Activated naive CD8-positive, alpha-beta T cell treated with anti-CD3 and anti-CD28 coated beads, Interleukin-2, amount 50 U/mL, for 24 hours (primary cell): Measurements from ENCODE around the gene P4HA1.
A peak's percentile ranks its signal among the peaks of the same experiment; 100 is the strongest.
"Not testable (repeated sequence)": the region's sequence is repeated elsewhere in the genome, so short reads cannot be mapped to it uniquely, and the experiment has no call there.

Experiments
- ATAC-seq: fragments of 150-1000 bp; cut with Tn5 transposase; one replicate; pipeline ENCODE4 v1.10.0; 2021
- DNase-seq: peaks from one replicate; pipeline ENCODE4 v3.0.0; 2021
- H3K27ac Mint-ChIP-seq: one replicate; pipeline ENCODE4 v1.8.0; 2021; ENCODE audit warnings: mild to moderate bottlenecking, mixed read lengths
- H3K27me3 Mint-ChIP-seq: one replicate; pipeline ENCODE4 v1.8.0; 2021; ENCODE audit warnings: mixed read lengths
- H3K36me3 Mint-ChIP-seq: one replicate; pipeline ENCODE4 v1.8.0; 2021; ENCODE audit warnings: low read depth, mixed read lengths
- H3K4me1 Mint-ChIP-seq: one replicate; pipeline ENCODE4 v1.8.0; 2021; ENCODE audit warnings: mixed read lengths
- H3K4me3 Mint-ChIP-seq: one replicate; pipeline ENCODE4 v1.8.0; 2021; ENCODE audit warnings: mild to moderate bottlenecking, moderate library complexity, mixed read lengths
- H3K9me3 Mint-ChIP-seq: one replicate; pipeline ENCODE4 v1.8.0; 2021; ENCODE audit warnings: mixed read lengths

The P4HA1 gene

GRCh38 chr10:73096449-73097304 lies at the start of gene P4HA1:
TSS of gene P4HA1 (minus strand) at chr10:73096866. CDS start at chr10:73074883, 21,983 bp downstream.
- ATAC-seq, result peak; percentile 91
- peaks cover 46% of the 10 kb centered on the region for H3K4me1 Mint-ChIP-seq
- H3K27me3 Mint-ChIP-seq, result no peaks in the 10 kb centered on the region
- peaks cover 15% of the 10 kb centered on the region for H3K36me3 Mint-ChIP-seq
- peak within 1 kb of the TSS; percentile 99 for H3K4me3 Mint-ChIP-seq
- H3K9me3 Mint-ChIP-seq, result no peaks in the 10 kb centered on the region
- H3K27ac Mint-ChIP-seq, result peak within 1 kb of the TSS; percentile 98
- DNase-seq, result peak; percentile 100

GRCh38 chr10:73141603-73142002 lies 44.9 kb upstream of the P4HA1 start:
- ATAC-seq (no peak), DNase-seq (no peak)
- no peaks in the 10 kb centered on the region for H3K27me3 Mint-ChIP-seq
- H3K36me3 Mint-ChIP-seq, result peaks cover 34% of the 10 kb centered on the region
- no peaks in the 10 kb centered on the region for H3K4me1 Mint-ChIP-seq
- H3K9me3 Mint-ChIP-seq, result no peaks in the 10 kb centered on the region
- H3K27ac Mint-ChIP-seq, result no peak overlapping the region
- H3K4me3 Mint-ChIP-seq, result no peak overlapping the region

DNA sequence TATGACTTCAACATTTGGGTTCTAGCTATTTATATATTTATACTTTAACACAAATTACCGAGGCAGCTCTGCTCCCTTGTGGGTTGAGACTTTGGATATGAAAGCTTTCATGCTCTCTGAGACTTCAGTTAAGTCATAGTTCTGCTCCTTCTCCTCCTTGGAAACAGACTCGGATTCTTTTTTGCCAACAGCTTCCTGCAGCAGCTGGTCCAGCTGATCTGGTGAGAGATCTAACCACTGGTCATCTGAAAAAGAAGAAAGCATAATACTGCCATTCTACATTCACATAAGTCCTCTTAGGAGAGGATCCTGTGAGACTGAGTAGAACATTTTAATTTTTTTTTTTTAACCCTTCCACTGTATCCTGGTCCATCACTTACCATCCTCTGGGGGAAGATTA lies 42.6 kb upstream of the P4HA1 start:
- ATAC-seq (no peak), DNase-seq (no peak)
- Mint-ChIP-seq H3K36me3 (peaks cover 39% of the 10 kb centered on the region), H3K27ac (no peak overlapping the region), H3K4me3 (no peak overlapping the region), H3K4me1 (no peaks in the 10 kb centered on the region), H3K9me3 (no peaks in the 10 kb centered on the region), H3K27me3 (no peaks in the 10 kb centered on the region)

- DNase-seq (no peak), ATAC-seq (no peak)
- Mint-ChIP-seq H3K4me1 (no peaks in the 10 kb centered on the region), H3K27ac (no peak overlapping the region), H3K9me3 (no peaks in the 10 kb centered on the region), H3K27me3 (no peaks in the 10 kb centered on the region), H3K36me3 (peaks cover 40% of the 10 kb centered on the region), H3K4me3 (no peak overlapping the region)
Measured at GRCh38 chr10:73136627-73137026, 40.0 kb upstream of the P4HA1 start.

DNA sequence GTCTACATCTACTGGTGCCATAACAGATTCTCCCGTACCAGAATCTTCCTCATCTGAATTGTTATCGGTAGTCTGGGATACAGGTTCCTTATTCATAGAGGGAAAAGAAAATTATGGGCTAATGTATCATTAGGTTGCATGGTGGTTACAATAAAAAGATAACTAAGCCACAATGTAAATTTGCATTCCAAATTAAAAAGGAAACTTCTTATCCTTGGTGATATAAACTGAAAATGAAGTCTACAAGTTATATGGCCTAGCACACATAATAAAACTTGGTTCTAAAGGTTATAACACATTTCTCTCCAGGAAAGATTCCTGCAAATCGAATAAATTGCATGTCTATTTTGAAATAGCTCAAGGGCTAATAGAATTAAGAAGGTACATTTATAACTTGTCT lies 38.1 kb upstream of the P4HA1 start:
- no peak overlapping the region for H3K27ac Mint-ChIP-seq

GRCh38 chr10:73131913-73132686 lies 35.4 kb upstream of the P4HA1 start:
- H3K27ac Mint-ChIP-seq, result no peak overlapping the region

More for the DNA sequence above, 38.1 kb upstream of the P4HA1 start:
- H3K27me3 Mint-ChIP-seq, result no peaks in the 10 kb centered on the region
- DNase-seq (no peak), ATAC-seq (no peak)
- no peaks in the 10 kb centered on the region for H3K4me1 Mint-ChIP-seq
- H3K9me3 Mint-ChIP-seq, result no peaks in the 10 kb centered on the region
- peaks cover 41% of the 10 kb centered on the region for H3K36me3 Mint-ChIP-seq
- H3K4me3 Mint-ChIP-seq, result no peak overlapping the region

GRCh38 chr10:73131301-73131700 lies 34.6 kb upstream of the P4HA1 start:
- Mint-ChIP-seq H3K4me3 (no peak overlapping the region), H3K9me3 (no peaks in the 10 kb centered on the region), H3K36me3 (peaks cover 37% of the 10 kb centered on the region), H3K4me1 (no peaks in the 10 kb centered on the region), H3K27me3 (no peaks in the 10 kb centered on the region), H3K27ac (no peak overlapping the region)
- DNase-seq (no peak), ATAC-seq (no peak)

More at GRCh38 chr10:73131913-73132686, 35.4 kb upstream of the P4HA1 start:
- H3K36me3 Mint-ChIP-seq, result peaks cover 40% of the 10 kb centered on the region
- no peaks in the 10 kb centered on the region for H3K9me3 Mint-ChIP-seq
- no peaks in the 10 kb centered on the region for H3K27me3 Mint-ChIP-seq
- DNase-seq (no peak), ATAC-seq (no peak)
- H3K4me3 Mint-ChIP-seq, result no peak overlapping the region
- H3K4me1 Mint-ChIP-seq, result no peaks in the 10 kb centered on the region

GRCh38 chr10:73126343-73126742 lies 29.7 kb upstream of the P4HA1 start:
- Mint-ChIP-seq H3K4me3 (no peak overlapping the region), H3K9me3 (no peaks in the 10 kb centered on the region), H3K36me3 (peaks cover 19% of the 10 kb centered on the region), H3K27ac (no peak overlapping the region), H3K27me3 (no peaks in the 10 kb centered on the region), H3K4me1 (no peaks in the 10 kb centered on the region)
- DNase-seq (no peak), ATAC-seq (no peak)

DNA sequence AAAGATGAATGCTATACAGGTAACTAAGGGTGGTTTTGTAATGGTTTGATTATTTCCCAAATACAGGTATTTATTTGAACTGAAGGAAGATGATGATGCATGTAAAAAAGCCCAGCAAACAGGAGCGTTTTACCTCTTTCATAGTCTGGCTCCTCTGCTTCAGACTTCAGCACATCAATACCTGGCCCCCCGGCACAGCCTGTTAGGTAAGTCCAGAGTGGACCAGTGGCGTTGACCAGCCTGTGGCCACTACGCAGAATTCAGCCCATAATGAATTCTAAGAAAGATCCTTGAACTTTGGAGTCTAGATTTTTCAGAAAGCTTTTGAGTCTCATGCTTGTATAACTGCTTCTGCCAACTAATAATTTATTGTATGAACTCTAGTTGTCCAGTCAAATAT lies 23.3 kb upstream of the P4HA1 start:
- Mint-ChIP-seq H3K9me3 (no peaks in the 10 kb centered on the region), H3K4me1 (peaks cover 5% of the 10 kb centered on the region), H3K36me3 (peaks cover 9% of the 10 kb centered on the region), H3K4me3 (no peak overlapping the region), H3K27me3 (no peaks in the 10 kb centered on the region), H3K27ac (no peak overlapping the region)
- ATAC-seq, result no peak
- no peak for DNase-seq

- Mint-ChIP-seq H3K27ac (no peak overlapping the region), H3K27me3 (no peaks in the 10 kb centered on the region), H3K9me3 (no peaks in the 10 kb centered on the region), H3K36me3 (peaks cover 9% of the 10 kb centered on the region), H3K4me1 (peaks cover 5% of the 10 kb centered on the region), H3K4me3 (no peak overlapping the region)
- ATAC-seq, result no peak
- DNase-seq, result no peak
Measured at GRCh38 chr10:73119457-73119856, 22.8 kb upstream of the P4HA1 start.

DNA sequence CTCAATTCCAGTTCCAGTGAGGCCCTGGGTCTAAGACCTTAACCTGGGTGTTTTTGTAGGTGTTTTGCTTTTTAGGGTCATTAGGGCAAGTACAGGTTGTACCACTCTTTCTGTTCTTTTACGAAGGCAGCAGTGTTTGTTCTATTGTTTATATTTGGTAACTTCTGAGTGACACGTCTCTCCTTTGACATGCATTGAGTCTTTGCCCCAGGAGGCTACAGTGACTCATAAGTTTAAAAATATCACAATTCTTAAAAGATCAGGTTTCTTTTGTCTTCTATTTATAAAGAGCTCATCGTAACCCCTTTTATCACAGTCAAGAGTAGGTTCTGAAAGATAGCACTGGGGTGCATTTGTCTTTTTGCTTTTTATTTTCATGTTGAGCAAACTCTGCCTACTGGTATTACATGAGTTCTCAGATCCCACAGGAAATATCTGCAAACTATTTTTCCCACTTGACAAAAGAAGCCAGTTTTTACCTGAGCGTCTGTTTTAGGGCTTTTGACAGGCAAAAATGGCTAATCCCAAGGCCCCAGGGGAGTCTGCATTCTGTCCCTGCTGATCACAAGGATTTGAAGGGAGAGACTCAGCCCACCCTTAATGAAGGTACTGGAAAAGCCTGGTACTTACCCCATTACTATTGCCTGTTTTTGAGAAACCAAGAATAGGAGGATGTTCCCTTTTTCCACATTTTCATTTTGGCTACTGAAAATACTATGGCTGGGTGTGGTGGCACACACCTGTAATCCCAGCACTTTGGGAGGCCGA lies 21.5 kb upstream of the P4HA1 start:
- Mint-ChIP-seq H3K4me1 (peaks cover 5% of the 10 kb centered on the region), H3K9me3 (no peaks in the 10 kb centered on the region), H3K4me3 (no peak overlapping the region), H3K27ac (no peak overlapping the region), H3K36me3 (peaks cover 9% of the 10 kb centered on the region), H3K27me3 (no peaks in the 10 kb centered on the region)
- ATAC-seq (no peak), DNase-seq (no peak)

DNA sequence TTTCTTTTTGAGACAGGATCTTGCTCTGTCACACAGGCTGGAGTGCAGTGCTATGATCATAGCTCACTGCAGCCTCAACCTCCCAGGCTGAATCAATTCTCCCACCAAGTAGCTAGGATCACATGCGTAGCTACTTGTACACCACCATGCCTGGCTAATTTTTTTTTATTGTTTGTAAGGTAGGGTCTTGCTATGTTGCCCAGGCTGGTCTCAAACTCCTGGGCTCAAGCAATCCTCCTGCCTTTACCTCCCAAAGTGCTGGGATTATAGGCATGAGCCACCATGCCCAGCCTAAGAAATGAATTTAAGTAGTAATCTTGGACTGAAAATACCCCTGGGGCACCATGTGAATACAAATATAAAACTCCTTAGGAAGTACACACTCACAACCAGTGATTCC lies 19.4 kb upstream of the P4HA1 start:
- H3K36me3 Mint-ChIP-seq, result peaks cover 3% of the 10 kb centered on the region
- H3K27ac Mint-ChIP-seq, result no peak overlapping the region
- H3K9me3 Mint-ChIP-seq, result no peaks in the 10 kb centered on the region
- ATAC-seq, result no peak
- peaks cover 12% of the 10 kb centered on the region for H3K4me1 Mint-ChIP-seq
- H3K4me3 Mint-ChIP-seq, result no peak overlapping the region
- no peak for DNase-seq
- no peaks in the 10 kb centered on the region for H3K27me3 Mint-ChIP-seq

- H3K27ac Mint-ChIP-seq, result no peak overlapping the region
- peaks cover 20% of the 10 kb centered on the region for H3K4me1 Mint-ChIP-seq
- DNase-seq, result no peak
Measured at GRCh38 chr10:73113551-73113950, 16.9 kb upstream of the P4HA1 start.

GRCh38 chr10:73112032-73112431 lies 15.4 kb upstream of the P4HA1 start:
- Mint-ChIP-seq H3K4me1 (peaks cover 15% of the 10 kb centered on the region), H3K36me3 (peaks cover 23% of the 10 kb centered on the region)
- H3K4me3 Mint-ChIP-seq, H3K27me3 Mint-ChIP-seq, DNase-seq, ATAC-seq, H3K9me3 Mint-ChIP-seq, H3K27ac Mint-ChIP-seq: not testable (repeated sequence)

More at GRCh38 chr10:73113551-73113950, 16.9 kb upstream of the P4HA1 start:
- no peak for ATAC-seq
- no peak overlapping the region for H3K4me3 Mint-ChIP-seq
- H3K27me3 Mint-ChIP-seq, result no peaks in the 10 kb centered on the region
- H3K9me3 Mint-ChIP-seq, result peaks cover 9% of the 10 kb centered on the region
- peaks cover 20% of the 10 kb centered on the region for H3K36me3 Mint-ChIP-seq
